Bone marrow (tissue), 2 donors: ENCODE results near the gene P2RX2.

ENCODE experiments used
- DNase-seq, 2 donors: peaks; one replicate each; lab custom pipeline; 2025; lab: John Stamatoyannopoulos, UW

P2RX2 gene

GRCh38 chr12:132662901-132663755 lies 44.6 kb downstream of the P2RX2 start:
- no peak for DNase-seq

GRCh38 chr12:132664206-132665148 lies 45.9 kb downstream of the P2RX2 start:
- no peak for DNase-seq

DNA sequence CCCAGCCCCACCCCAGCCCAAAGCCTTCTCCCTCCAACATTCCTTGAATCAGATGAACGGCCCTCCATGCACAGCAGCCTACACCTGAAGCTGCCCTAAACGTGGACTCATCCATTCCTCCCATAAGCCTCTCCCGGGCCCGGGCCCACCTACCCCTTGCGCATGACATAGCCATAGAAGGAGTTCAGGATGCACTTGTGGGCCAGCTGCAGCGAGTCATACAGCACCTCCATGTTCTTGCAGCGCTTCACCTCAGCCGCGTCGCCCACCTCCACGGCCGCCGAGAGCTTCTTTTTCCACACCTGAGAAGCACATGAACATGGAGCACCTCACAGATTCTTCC lies 46.5 kb downstream of the P2RX2 start:
- no peak for DNase-seq

- DNase-seq, result no peak
Measured at GRCh38 chr12:132665794-132666193, 47.2 kb downstream of the P2RX2 start.

DNA sequence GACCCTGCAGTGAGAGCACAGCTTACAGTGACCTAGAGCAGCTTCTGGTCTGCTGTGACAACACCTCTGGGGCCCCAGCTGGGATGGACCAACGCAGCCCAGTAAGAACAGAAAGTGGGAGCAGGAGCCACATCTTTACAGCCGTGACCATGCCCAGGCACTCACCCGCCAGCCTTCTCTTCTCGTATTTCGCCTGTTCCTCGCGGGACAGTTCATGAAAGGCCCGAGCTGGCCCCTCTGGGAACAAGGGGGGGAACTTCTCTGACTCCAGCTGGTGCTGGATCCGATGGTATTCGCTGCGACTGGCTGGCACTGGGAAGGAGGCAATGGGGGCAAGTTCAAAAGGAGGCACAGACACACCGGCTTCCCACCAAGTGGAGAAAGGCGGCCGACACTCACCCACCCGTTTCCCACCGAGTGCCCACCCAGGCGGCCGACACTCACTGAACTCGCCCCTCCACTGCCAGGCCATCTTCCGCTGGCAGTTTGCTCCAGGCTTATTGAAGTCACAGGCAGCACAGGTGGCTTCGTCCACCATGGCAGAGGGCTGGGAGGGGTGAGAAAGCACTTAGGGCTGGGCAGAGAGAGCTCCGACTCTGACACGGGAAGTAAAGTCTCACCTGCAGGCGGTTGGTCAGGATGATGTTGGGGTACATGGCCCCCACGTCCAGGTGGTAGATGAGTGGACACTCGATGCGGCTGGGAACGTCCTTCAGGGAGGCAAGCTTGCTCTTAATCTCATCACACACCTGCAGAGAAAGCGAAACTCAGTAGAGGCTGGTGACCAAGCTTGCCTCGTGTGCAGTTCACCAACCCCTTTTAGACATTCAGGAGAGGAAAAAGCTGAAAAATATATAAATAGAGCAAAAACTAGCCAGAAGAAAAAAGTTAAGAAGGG lies 49.9 kb downstream of the P2RX2 start:
- no peak for DNase-seq

- no peak for DNase-seq
Measured at GRCh38 chr12:132669166-132669879, 50.7 kb downstream of the P2RX2 start.
